HEK293 (cell line): ENCODE results near the gene OGFOD3.

Experiments used
- CTCF ChIA-PET: fragments of 350-600 bp; formaldehyde crosslinking; extraction: SDS; loops from one replicate; lab custom pipeline; 2021; ENCODE audit warnings: antibody characterized with exemption; lab: Yijun Ruan, JAX
- POLR2A ChIA-PET: fragments of 300-600 bp; formaldehyde crosslinking; extraction: SDS; loops from one replicate; lab custom pipeline; 2020; ENCODE audit warnings: antibody characterized with exemption, inconsistent platforms; lab: Yijun Ruan, JAX
- H3K27ac ChIP-seq: fragments of 200-500 bp; sonication (Bioruptor generic); 2 replicates; pipeline ENCODE4 v1.5.1; 2014; ENCODE audit warnings: low read depth, low read length, control low read depth, inconsistent platforms; ENCODE audit errors: extremely low read depth
- H3K36me3 ChIP-seq, 2 experiments: fragments of 200-500 bp in 1 of 2; sonication (Bioruptor generic) in 1 of 2; 1 replicate in 1 of 2; 2 replicates in 1 of 2; pipeline ENCODE4 v1.5.1; 2014 to 2017; ENCODE audit warnings: inconsistent platforms in 2 of 2, low read length in 2 of 2; ENCODE audit not compliant: control insufficient read depth in 2 of 2, insufficient read depth in 1 of 2
- H3K4me1 ChIP-seq: fragments of 200-500 bp; sonication (Bioruptor generic); 2 replicates; pipeline ENCODE4 v1.5.1; 2014; ENCODE audit warnings: mild to moderate bottlenecking, low read length, inconsistent platforms; ENCODE audit not compliant: control insufficient read depth, insufficient read depth
- H3K4me3 ChIP-seq: 2 replicates; pipeline ENCODE4 v1.5.1; 2011; ENCODE audit warnings: low read depth, mild to moderate bottlenecking, control low read depth, low read length, moderate library complexity
- H3K9me3 ChIP-seq: fragments of 200-500 bp; sonication (Bioruptor generic); 2 replicates; pipeline ENCODE4 v1.5.1; 2014; ENCODE audit warnings: low read depth, low read length, inconsistent platforms; ENCODE audit not compliant: control insufficient read depth, insufficient read depth
- BCL11A ChIP-seq: fragments of 450-650 bp; formaldehyde crosslinking; IDR thresholded peaks from 2 replicates; pipeline ENCODE4 v1.5.1; 2016; ENCODE audit warnings: low read depth, missing biosample characterization, missing genetic modification characterization
- BCL11B ChIP-seq: fragments of 450-650 bp; formaldehyde crosslinking; IDR thresholded peaks from 2 replicates; pipeline ENCODE4 v1.5.1; 2016; ENCODE audit warnings: low read depth, missing biosample characterization, missing genetic modification characterization
- GLIS1 ChIP-seq: fragments of 450-650 bp; formaldehyde crosslinking; IDR thresholded peaks from 2 replicates; pipeline ENCODE4 v1.5.1; 2016; ENCODE audit warnings: missing biosample characterization, missing genetic modification characterization
- GLIS2 ChIP-seq: fragments of 450-650 bp; formaldehyde crosslinking; IDR thresholded peaks from 2 replicates; pipeline ENCODE4 v1.5.1; 2016; ENCODE audit warnings: missing biosample characterization, missing genetic modification characterization
- IKZF3 ChIP-seq: fragments of 450-650 bp; IDR thresholded peaks from 2 replicates; pipeline ENCODE4 v1.5.0; 2018; ENCODE audit warnings: missing biosample characterization, mild to moderate bottlenecking, missing genetic modification characterization, moderate library complexity
- KLF1 ChIP-seq: fragments of 450-650 bp; formaldehyde crosslinking; IDR thresholded peaks from 2 replicates; pipeline ENCODE4 v1.5.1; 2016; ENCODE audit warnings: missing biosample characterization, missing genetic modification characterization
- MYNN ChIP-seq: fragments of 450-650 bp; formaldehyde crosslinking; IDR thresholded peaks from 2 replicates; pipeline ENCODE4 v1.5.1; 2016; ENCODE audit warnings: missing biosample characterization, missing genetic modification characterization, borderline replicate concordance
- MZF1 ChIP-seq: fragments of 450-650 bp; formaldehyde crosslinking; IDR thresholded peaks from 2 replicates; pipeline ENCODE4 v1.5.1; 2017; ENCODE audit warnings: missing biosample characterization, missing genetic modification characterization, borderline replicate concordance
- PRDM1 ChIP-seq: fragments of 450-650 bp; formaldehyde crosslinking; IDR thresholded peaks from 2 replicates; pipeline ENCODE4; 2016; ENCODE audit warnings: missing biosample characterization, missing genetic modification characterization
- SCRT2 ChIP-seq: fragments of 450-650 bp; formaldehyde crosslinking; IDR thresholded peaks from 2 replicates; pipeline ENCODE4 v1.5.1; 2016; ENCODE audit warnings: missing biosample characterization, missing genetic modification characterization
- SETDB1 ChIP-seq: IDR thresholded peaks from one replicate; pipeline ENCODE4 v1.6.1; 2017; ENCODE audit warnings: mild to moderate bottlenecking, low read length, moderate library complexity, mixed read lengths; ENCODE audit not compliant: insufficient read length
- SP3 ChIP-seq: fragments of 450-650 bp; formaldehyde crosslinking; IDR thresholded peaks from 2 replicates; pipeline ENCODE4 v1.5.1; 2016; ENCODE audit warnings: missing biosample characterization, missing genetic modification characterization
- SP7 ChIP-seq: fragments of 450-650 bp; formaldehyde crosslinking; IDR thresholded peaks from 2 replicates; pipeline ENCODE4 v1.5.1; 2016; ENCODE audit warnings: missing biosample characterization, missing genetic modification characterization
- ZIC2 ChIP-seq: fragments of 450-650 bp; formaldehyde crosslinking; IDR thresholded peaks from 2 replicates; pipeline ENCODE4 v1.5.1; 2016; ENCODE audit warnings: missing biosample characterization, missing genetic modification characterization
- ZNF140 ChIP-seq: fragments of 450-650 bp; formaldehyde crosslinking; IDR thresholded peaks from 2 replicates; pipeline ENCODE4 v1.5.1; 2016; ENCODE audit warnings: missing biosample characterization, missing genetic modification characterization
- ZNF23 ChIP-seq: fragments of 450-650 bp; formaldehyde crosslinking; IDR thresholded peaks from 2 replicates; pipeline ENCODE4 v1.5.1; 2016; ENCODE audit warnings: missing biosample characterization, missing genetic modification characterization, borderline replicate concordance
- ZNF311 ChIP-seq: fragments of 450-650 bp; formaldehyde crosslinking; IDR thresholded peaks from 2 replicates; pipeline ENCODE4 v1.5.1; 2017; ENCODE audit warnings: missing biosample characterization, missing genetic modification characterization, borderline replicate concordance
- ZNF433 ChIP-seq: fragments of 450-650 bp; formaldehyde crosslinking; IDR thresholded peaks from 2 replicates; pipeline ENCODE4 v1.5.1; 2016; ENCODE audit warnings: missing biosample characterization, missing genetic modification characterization, low read depth
- ZNF513 ChIP-seq: fragments of 450-650 bp; IDR thresholded peaks from 2 replicates; pipeline ENCODE4 v1.5.1; 2018; ENCODE audit warnings: missing biosample characterization, missing genetic modification characterization
- ZNF544 ChIP-seq: fragments of 450-650 bp; formaldehyde crosslinking; IDR thresholded peaks from 2 replicates; pipeline ENCODE4 v1.5.0; 2017; ENCODE audit warnings: missing biosample characterization, missing genetic modification characterization
- ZNF623 ChIP-seq: fragments of 450-650 bp; formaldehyde crosslinking; IDR thresholded peaks from 2 replicates; pipeline ENCODE4 v1.5.1; 2016; ENCODE audit warnings: missing biosample characterization, missing genetic modification characterization
- ZNF626 ChIP-seq: fragments of 450-650 bp; sonication (Bioruptor Pico); formaldehyde crosslinking; IDR thresholded peaks from 2 replicates; pipeline ENCODE4 v1.5.1; 2018; ENCODE audit warnings: missing biosample characterization, missing genetic modification characterization, inconsistent platforms
- ZNF639 ChIP-seq: fragments of 450-650 bp; formaldehyde crosslinking; IDR thresholded peaks from 2 replicates; pipeline ENCODE4 v1.5.1; 2016; ENCODE audit warnings: missing biosample characterization, missing genetic modification characterization
- TF ChIP-seq, protein P1 (sequence below): fragments of 450-650 bp; formaldehyde crosslinking; conservative IDR thresholded peaks from 2 replicates; pipeline ENCODE4 v1.5.1; 2016; ENCODE audit warnings: low read depth, missing biosample characterization, missing genetic modification characterization

Gene OGFOD3

GRCh38 chr17:82384730-82385481 is 33.5 kb downstream of the OGFOD3 start (continued):
- 0 out of 2 replicates have a peak, but pooled peaks have one; percentile 39 for TF ChIP-seq BCL11A

DNA sequence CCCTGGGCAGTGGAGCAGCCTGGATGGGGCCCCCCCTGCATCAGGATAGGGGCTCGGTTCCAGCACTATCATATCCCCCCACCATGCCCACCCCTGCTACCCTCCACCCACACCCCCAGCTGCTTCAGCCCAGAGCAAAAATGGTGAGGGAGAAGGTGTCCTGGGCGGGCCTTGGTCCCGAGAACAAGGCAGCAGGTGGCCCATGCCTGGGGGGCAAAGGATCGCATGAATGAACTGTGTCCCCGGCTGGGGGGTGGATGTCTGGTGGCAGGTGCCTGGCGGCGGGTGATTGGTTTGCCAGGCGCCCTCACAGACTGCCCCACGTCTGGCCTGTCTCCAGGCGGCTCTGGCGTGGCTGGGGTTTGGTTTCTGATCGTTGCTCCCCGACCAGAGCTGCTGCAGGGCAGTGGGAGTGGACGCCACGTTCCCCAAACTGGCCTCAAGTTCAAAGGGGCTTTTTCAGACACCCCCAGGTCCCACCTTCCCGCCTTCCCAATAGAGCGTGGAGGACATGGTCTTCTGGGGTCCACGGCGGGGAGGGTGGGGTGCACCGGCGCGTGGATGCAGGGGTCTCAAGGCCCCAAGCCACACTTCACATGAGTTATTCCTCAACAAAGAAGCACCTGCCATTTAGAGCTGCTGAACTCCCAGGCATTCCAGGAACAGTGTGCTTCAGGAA is 34.2 kb downstream of the OGFOD3 start:
- TF ChIP-seq SETDB1 (no peak), ZIC2 (no peak), MYNN (tag by site-specific recombination) (no peak), GLIS1 (tag by site-specific recombination) (peak; percentile 79), SP7 (no peak), MZF1 (no peak), ZNF140 (tag by site-specific recombination) (no peak), GLIS2 (peak; percentile 28)
- H3K36me3 ChIP-seq = no peaks in the 10 kb centered on the region
- no peak overlapping the region for H3K27ac ChIP-seq
- POLR2A ChIA-PET = no interaction called here
- no peaks in the 10 kb centered on the region for H3K9me3 ChIP-seq
- no peaks in the 10 kb centered on the region for H3K4me1 ChIP-seq
- no peak overlapping the region for H3K4me3 ChIP-seq
- CTCF ChIA-PET = no interaction called here

GRCh38 chr17:82383411-82383810 is 35.0 kb downstream of the OGFOD3 start:
- ChIA-PET POLR2A (no interaction called here), CTCF (no interaction called here)
- Histone ChIP-seq H3K4me1 (no peaks in the 10 kb centered on the region), H3K9me3 (no peaks in the 10 kb centered on the region), H3K4me3 (no peak overlapping the region), H3K27ac (no peak overlapping the region), H3K36me3 (no peaks in the 10 kb centered on the region)
- no peak for TF ChIP-seq IKZF3
- TF ChIP-seq BCL11B (tag by site-specific recombination) = no peak
- no peak for TF ChIP-seq ZNF544 (tag by site-specific recombination)
- TF ChIP-seq ZNF311 (tag by site-specific recombination) = no peak
- no peak for TF ChIP-seq KLF1 (tag by site-specific recombination)
- no peak for TF ChIP-seq SCRT2
- TF ChIP-seq ZNF513 (tag by site-specific recombination) = no peak
- TF ChIP-seq, all 188 proteins: peak for 0

DNA sequence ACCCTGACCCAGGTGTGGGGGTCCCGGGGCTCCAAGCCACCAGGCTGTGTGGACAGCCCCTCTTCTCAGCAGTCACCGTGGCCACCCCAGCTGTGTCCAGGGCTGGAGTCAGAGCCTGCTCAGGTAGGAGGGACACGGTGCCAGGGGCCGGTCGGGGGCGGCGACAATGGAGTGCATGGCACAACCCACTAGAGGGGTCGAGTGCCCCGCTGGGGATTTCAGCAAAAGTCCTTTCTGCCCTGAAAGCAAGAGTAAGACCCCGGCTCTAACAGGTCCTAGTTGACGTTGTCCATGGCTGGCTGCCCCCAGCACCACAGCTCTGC is 35.5 kb downstream of the OGFOD3 start:
- Histone ChIP-seq H3K9me3 (no peaks in the 10 kb centered on the region), H3K27ac (no peak overlapping the region), H3K4me3 (no peak overlapping the region), H3K36me3 (no peaks in the 10 kb centered on the region), H3K4me1 (no peaks in the 10 kb centered on the region)
- POLR2A ChIA-PET = interaction anchor here (1.5 kb wide), 1 partner anchor 12 kb away, joined by 4 read pairs; no protein-coding TSS in a partner anchor
- CTCF ChIA-PET = no interaction called here
- no peak for TF ChIP-seq ZNF626
- no peak for TF ChIP-seq ZNF433 (tag by site-specific recombination)
- TF ChIP-seq ZNF639 = no peak
- TF ChIP-seq, protein P1, sequence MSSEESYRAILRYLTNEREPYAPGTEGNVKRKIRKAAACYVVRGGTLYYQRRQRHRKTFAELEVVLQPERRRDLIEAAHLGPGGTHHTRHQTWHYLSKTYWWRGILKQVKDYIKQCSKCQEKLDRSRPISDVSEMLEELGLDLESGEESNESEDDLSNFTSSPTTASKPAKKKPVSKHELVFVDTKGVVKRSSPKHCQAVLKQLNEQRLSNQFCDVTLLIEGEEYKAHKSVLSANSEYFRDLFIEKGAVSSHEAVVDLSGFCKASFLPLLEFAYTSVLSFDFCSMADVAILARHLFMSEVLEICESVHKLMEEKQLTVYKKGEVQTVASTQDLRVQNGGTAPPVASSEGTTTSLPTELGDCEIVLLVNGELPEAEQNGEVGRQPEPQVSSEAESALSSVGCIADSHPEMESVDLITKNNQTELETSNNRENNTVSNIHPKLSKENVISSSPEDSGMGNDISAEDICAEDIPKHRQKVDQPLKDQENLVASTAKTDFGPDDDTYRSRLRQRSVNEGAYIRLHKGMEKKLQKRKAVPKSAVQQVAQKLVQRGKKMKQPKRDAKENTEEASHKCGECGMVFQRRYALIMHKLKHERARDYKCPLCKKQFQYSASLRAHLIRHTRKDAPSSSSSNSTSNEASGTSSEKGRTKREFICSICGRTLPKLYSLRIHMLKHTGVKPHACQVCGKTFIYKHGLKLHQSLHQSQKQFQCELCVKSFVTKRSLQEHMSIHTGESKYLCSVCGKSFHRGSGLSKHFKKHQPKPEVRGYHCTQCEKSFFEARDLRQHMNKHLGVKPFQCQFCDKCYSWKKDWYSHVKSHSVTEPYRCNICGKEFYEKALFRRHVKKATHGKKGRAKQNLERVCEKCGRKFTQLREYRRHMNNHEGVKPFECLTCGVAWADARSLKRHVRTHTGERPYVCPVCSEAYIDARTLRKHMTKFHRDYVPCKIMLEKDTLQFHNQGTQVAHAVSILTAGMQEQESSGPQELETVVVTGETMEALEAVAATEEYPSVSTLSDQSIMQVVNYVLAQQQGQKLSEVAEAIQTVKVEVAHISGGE = no peak
- TF ChIP-seq PRDM1 = no peak
- no peak for TF ChIP-seq SP3 (tag by site-specific recombination)
- no peak for TF ChIP-seq ZNF23 (tag by site-specific recombination)
- TF ChIP-seq ZNF623 = no peak
